ENCODE data around the gene MATN4. TPM values are rescaled to one million over a fixed set of nuclear protein-coding genes. Genes with fewer than 3 reads are reported as not detected.
A peak's percentile ranks its signal among the peaks of the same experiment; 100 is the strongest.

MATN4 gene
- total and polyA plus RNA-seq, 2 of the 13 experiments (the other 11 are each of a cell fraction or from before 2014, with no cell fraction given) = not detected

DNA sequence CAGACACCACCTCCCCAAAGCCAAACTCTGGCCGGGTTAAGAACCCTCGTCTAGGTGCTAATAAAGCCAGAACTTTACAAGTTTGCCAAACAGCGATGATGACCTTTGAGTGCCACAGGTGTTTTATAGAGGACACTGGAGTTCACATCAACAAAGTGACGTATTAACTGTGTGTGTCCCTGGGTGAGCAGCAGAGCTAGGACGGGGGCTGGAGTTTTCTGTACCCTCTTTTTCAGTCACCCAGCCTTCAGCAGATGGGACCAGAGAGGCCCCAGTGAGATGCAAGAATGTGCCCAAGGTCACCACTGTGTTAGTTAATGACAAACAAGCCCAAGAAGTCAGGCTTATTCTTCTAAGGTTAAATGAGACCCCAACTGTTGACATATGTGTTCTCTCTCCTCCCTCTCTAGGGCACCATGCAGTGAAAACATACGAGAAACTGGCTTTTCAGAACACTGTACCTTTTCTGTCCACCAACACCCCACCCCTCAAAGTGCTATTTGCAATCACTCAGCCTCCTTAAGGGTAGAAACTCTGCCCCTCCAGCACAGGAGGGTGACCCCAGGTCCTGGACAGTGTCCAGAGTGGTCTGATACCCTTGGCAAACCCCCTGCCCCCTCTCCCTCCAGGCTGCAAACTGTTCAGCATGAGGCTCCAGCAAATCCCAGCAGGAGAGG, 34.9 kb upstream of the MATN4 start (continued):
- TF ChIP-seq KLF12 (CRISPR knock-in tag; IDR thresholded peaks at IDR 0.05; ENCODE audit: borderline replicate concordance) (0 out of 2 replicates have a peak, but pooled peaks have one; percentile 51), ZNF672 (CRISPR knock-in tag; IDR thresholded peaks at IDR 0.05) (no peak), ZNF619 (CRISPR knock-in tag; IDR thresholded peaks at IDR 0.05) (0 out of 2 replicates have a peak, but pooled peaks have one; percentile 9), MEF2D (CRISPR knock-in tag; IDR thresholded peaks at IDR 0.05) (0 out of 2 replicates have a peak, but pooled peaks have one; percentile 9), ZFP36 (IDR thresholded peaks at IDR 0.05; ENCODE audit: borderline replicate concordance, low read depth, low read length, partially characterized antibody) (no peak), DMAP1 (CRISPR knock-in tag; IDR thresholded peaks at IDR 0.05) (peak; percentile 14; the same call in 1 of the 2 replicates), POLR2A (IDR thresholded peaks at IDR 0.05; ENCODE audit: insufficient read depth in 1 of 2, low read depth in 2 of 2, low read length in 2 of 2) (peak; percentile 42 to 54; a peak in 3 of 4 replicates), PHB2 (IDR thresholded peaks at IDR 0.05; ENCODE audit: partially characterized antibody) (no peak), ZNF563 (CRISPR knock-in tag; IDR thresholded peaks at IDR 0.05) (0 out of 2 replicates have a peak, but pooled peaks have one; percentile 10), SOX13 (IDR thresholded peaks at IDR 0.05) (peak; percentile 24; the same call in 1 of the 2 replicates), SOX13 (CRISPR knock-in tag; conservative IDR thresholded peaks at IDR 0.05 in 1 of 2, IDR thresholded peaks at IDR 0.05 in 1 of 2) (no peak), GLI4 (CRISPR knock-in tag; IDR thresholded peaks at IDR 0.05; ENCODE audit: borderline replicate concordance) (0 out of 2 replicates have a peak, but pooled peaks have one; percentile 13), SNAI1 (CRISPR knock-in tag; IDR thresholded peaks at IDR 0.05; ENCODE audit: borderline replicate concordance) (0 out of 2 replicates have a peak, but pooled peaks have one; percentile 15), SOX6 (IDR thresholded peaks at IDR 0.05) (no peak), SOX6 (CRISPR knock-in tag; IDR thresholded peaks at IDR 0.05) (0 out of 2 replicates have a peak, but pooled peaks have one; percentile 0), ZNF629 (CRISPR knock-in tag; conservative IDR thresholded peaks at IDR 0.05) (peak; percentile 45), ESRRA (CRISPR knock-in tag; IDR thresholded peaks at IDR 0.05; ENCODE audit: low read depth) (peak; percentile 64; the same call in 1 of the 2 replicates), FOXK1 (CRISPR knock-in tag; IDR thresholded peaks at IDR 0.05; ENCODE audit: borderline replicate concordance, low read depth) (0 out of 2 replicates have a peak, but pooled peaks have one; percentile 22), ZNF264 (CRISPR knock-in tag; IDR thresholded peaks at IDR 0.05) (peak; percentile 50; the same call in 1 of the 2 replicates), MTA1 (CRISPR knock-in tag; IDR thresholded peaks at IDR 0.05; ENCODE audit: borderline replicate concordance) (0 out of 2 replicates have a peak, but pooled peaks have one; percentile 24), MAF1 (CRISPR knock-in tag; IDR thresholded peaks at IDR 0.05; ENCODE audit: borderline replicate concordance) (0 out of 2 replicates have a peak, but pooled peaks have one; percentile 56)
- TF ChIP-seq, protein P1, sequence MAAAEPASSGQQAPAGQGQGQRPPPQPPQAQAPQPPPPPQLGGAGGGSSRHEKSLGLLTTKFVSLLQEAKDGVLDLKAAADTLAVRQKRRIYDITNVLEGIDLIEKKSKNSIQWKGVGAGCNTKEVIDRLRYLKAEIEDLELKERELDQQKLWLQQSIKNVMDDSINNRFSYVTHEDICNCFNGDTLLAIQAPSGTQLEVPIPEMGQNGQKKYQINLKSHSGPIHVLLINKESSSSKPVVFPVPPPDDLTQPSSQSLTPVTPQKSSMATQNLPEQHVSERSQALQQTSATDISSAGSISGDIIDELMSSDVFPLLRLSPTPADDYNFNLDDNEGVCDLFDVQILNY (CRISPR knock-in tag; conservative IDR thresholded peaks at IDR 0.05) = no peak
- TF ChIP-seq, protein P2, sequence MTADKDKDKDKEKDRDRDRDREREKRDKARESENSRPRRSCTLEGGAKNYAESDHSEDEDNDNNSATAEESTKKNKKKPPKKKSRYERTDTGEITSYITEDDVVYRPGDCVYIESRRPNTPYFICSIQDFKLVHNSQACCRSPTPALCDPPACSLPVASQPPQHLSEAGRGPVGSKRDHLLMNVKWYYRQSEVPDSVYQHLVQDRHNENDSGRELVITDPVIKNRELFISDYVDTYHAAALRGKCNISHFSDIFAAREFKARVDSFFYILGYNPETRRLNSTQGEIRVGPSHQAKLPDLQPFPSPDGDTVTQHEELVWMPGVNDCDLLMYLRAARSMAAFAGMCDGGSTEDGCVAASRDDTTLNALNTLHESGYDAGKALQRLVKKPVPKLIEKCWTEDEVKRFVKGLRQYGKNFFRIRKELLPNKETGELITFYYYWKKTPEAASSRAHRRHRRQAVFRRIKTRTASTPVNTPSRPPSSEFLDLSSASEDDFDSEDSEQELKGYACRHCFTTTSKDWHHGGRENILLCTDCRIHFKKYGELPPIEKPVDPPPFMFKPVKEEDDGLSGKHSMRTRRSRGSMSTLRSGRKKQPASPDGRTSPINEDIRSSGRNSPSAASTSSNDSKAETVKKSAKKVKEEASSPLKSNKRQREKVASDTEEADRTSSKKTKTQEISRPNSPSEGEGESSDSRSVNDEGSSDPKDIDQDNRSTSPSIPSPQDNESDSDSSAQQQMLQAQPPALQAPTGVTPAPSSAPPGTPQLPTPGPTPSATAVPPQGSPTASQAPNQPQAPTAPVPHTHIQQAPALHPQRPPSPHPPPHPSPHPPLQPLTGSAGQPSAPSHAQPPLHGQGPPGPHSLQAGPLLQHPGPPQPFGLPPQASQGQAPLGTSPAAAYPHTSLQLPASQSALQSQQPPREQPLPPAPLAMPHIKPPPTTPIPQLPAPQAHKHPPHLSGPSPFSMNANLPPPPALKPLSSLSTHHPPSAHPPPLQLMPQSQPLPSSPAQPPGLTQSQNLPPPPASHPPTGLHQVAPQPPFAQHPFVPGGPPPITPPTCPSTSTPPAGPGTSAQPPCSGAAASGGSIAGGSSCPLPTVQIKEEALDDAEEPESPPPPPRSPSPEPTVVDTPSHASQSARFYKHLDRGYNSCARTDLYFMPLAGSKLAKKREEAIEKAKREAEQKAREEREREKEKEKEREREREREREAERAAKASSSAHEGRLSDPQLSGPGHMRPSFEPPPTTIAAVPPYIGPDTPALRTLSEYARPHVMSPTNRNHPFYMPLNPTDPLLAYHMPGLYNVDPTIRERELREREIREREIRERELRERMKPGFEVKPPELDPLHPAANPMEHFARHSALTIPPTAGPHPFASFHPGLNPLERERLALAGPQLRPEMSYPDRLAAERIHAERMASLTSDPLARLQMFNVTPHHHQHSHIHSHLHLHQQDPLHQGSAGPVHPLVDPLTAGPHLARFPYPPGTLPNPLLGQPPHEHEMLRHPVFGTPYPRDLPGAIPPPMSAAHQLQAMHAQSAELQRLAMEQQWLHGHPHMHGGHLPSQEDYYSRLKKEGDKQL (CRISPR knock-in tag; IDR thresholded peaks at IDR 0.05; ENCODE audit: low read depth) = no peak
